HEK293T (cell line): Measurements from ENCODE around the gene AGPAT2.

ENCODE experiments used
- CTCF ChIA-PET: fragments of 350-600 bp; formaldehyde crosslinking; extraction: SDS; loops from one replicate; lab custom pipeline; 2021; ENCODE audit warnings: antibody characterized with exemption, inconsistent platforms; lab: Yijun Ruan, JAX
- POLR2A ChIA-PET: fragments of 350-600 bp; formaldehyde crosslinking; extraction: SDS; loops from one replicate; lab custom pipeline; 2020; ENCODE audit warnings: antibody characterized with exemption, inconsistent platforms; lab: Yijun Ruan, JAX
- DNase-seq: peaks from one replicate; pipeline ENCODE4 v3.0.0; 2012; ENCODE audit warnings: mixed read lengths; ENCODE audit errors: extremely low spot score
- ARNT ChIP-seq: fragments of 450-650 bp; IDR thresholded peaks from 2 replicates; pipeline ENCODE4 v1.6.1; 2017; ENCODE audit warnings: mild to moderate bottlenecking
- BHLHE40 ChIP-seq: fragments of 450-650 bp; IDR thresholded peaks from 2 replicates; pipeline ENCODE4 v1.6.1; 2016; ENCODE audit warnings: mild to moderate bottlenecking, moderate library complexity, borderline replicate concordance
- CTBP1 ChIP-seq: fragments of 450-650 bp; IDR thresholded peaks from 2 replicates; pipeline ENCODE4 v1.6.1; 2016; ENCODE audit warnings: borderline replicate concordance
- ELF4 ChIP-seq: fragments of 450-650 bp; IDR thresholded peaks from 2 replicates; pipeline ENCODE4 v1.6.1; 2017; ENCODE audit warnings: antibody characterized with exemption
- FOXA1 ChIP-seq: fragments of 450-650 bp; IDR thresholded peaks from 2 replicates; pipeline ENCODE4 v1.6.1; 2016; ENCODE audit warnings: mild to moderate bottlenecking
- FOXK2 ChIP-seq: fragments of 450-650 bp; IDR thresholded peaks from 2 replicates; pipeline ENCODE4 v1.6.1; 2016; ENCODE audit warnings: mild to moderate bottlenecking
- FOXM1 ChIP-seq: fragments of 450-650 bp; IDR thresholded peaks from 2 replicates; pipeline ENCODE4 v1.6.1; 2017; ENCODE audit warnings: mild to moderate bottlenecking, borderline replicate concordance
- HDGF ChIP-seq: fragments of 450-650 bp; IDR thresholded peaks from 2 replicates; pipeline ENCODE4 v1.6.1; 2017; ENCODE audit warnings: antibody characterized with exemption, borderline replicate concordance
- L3MBTL2 ChIP-seq: fragments of 450-650 bp; conservative IDR thresholded peaks from 2 replicates; pipeline ENCODE4 v1.6.1; 2016; ENCODE audit warnings: mild to moderate bottlenecking
- LEF1 ChIP-seq: fragments of 450-650 bp; IDR thresholded peaks from 2 replicates; pipeline ENCODE4 v1.6.1; 2017; ENCODE audit warnings: mild to moderate bottlenecking, borderline replicate concordance
- NFRKB ChIP-seq: fragments of 450-650 bp; IDR thresholded peaks from 2 replicates; pipeline ENCODE4 v1.6.1; 2016; ENCODE audit warnings: mild to moderate bottlenecking, moderate library complexity
- PKNOX1 ChIP-seq: fragments of 450-650 bp; IDR thresholded peaks from 2 replicates; pipeline ENCODE4 v1.6.1; 2016
- SP1 ChIP-seq: fragments of 450-650 bp; IDR thresholded peaks from 2 replicates; pipeline ENCODE4 v1.6.1; 2017
- SUZ12 ChIP-seq: fragments of 450-650 bp; IDR thresholded peaks from 2 replicates; pipeline ENCODE4 v1.6.1; 2016; ENCODE audit warnings: mild to moderate bottlenecking
- TARDBP ChIP-seq: fragments of 450-650 bp; IDR thresholded peaks from 2 replicates; pipeline ENCODE4 v1.6.1; 2016
- ZNF384 ChIP-seq: fragments of 450-650 bp; IDR thresholded peaks from 2 replicates; pipeline ENCODE4 v1.6.1; 2016

Gene AGPAT2

GRCh38 chr9:136676297-136676794, 10.9 kb downstream of the AGPAT2 start:
- ChIA-PET POLR2A (no interaction called here), CTCF (interaction anchor here (1.0 kb wide), 1 partner anchor 14 kb away, joined by 3 read pairs; no protein-coding TSS in a partner anchor)
- no peak for DNase-seq
- TF ChIP-seq ARNT, result no peak
- TF ChIP-seq L3MBTL2, result no peak
- no peak for TF ChIP-seq TARDBP
- TF ChIP-seq SUZ12, result no peak
- TF ChIP-seq ZNF384, result no peak
- no peak for TF ChIP-seq LEF1
- TF ChIP-seq HDGF, result no peak
- TF ChIP-seq BHLHE40, result no peak
- TF ChIP-seq FOXK2, result no peak
- no peak for TF ChIP-seq FOXA1
- TF ChIP-seq PKNOX1, result no peak

- CTCF ChIA-PET, result interaction anchor here (1.0 kb wide), 1 partner anchor 15 kb away, joined by 3 read pairs; no protein-coding TSS in a partner anchor
- no peak for DNase-seq
- POLR2A ChIA-PET, result no interaction called here
Observed at GRCh38 chr9:136675477-136676296, 11.6 kb downstream of the AGPAT2 start.

GRCh38 chr9:136674786-136675349, 12.4 kb downstream of the AGPAT2 start:
- TF ChIP-seq FOXK2, result no peak
- TF ChIP-seq LEF1, result no peak
- no peak for TF ChIP-seq SP1
- no peak for TF ChIP-seq HDGF
- ChIA-PET POLR2A (no interaction called here), CTCF (no interaction called here)
- DNase-seq, result no peak

More at GRCh38 chr9:136675477-136676296, 11.6 kb downstream of the AGPAT2 start:
- TF ChIP-seq FOXM1 (no peak), PKNOX1 (no peak), HDGF (no peak), LEF1 (no peak), TARDBP (no peak), SP1 (no peak), ZNF384 (no peak), CTBP1 (no peak)

GRCh38 chr9:136673975-136674785, 13.1 kb downstream of the AGPAT2 start:
- POLR2A ChIA-PET, result no interaction called here
- DNase-seq, result no peak
- no peak for TF ChIP-seq PKNOX1
- TF ChIP-seq TARDBP, result no peak
- no peak for TF ChIP-seq HDGF
- no peak for TF ChIP-seq L3MBTL2
- CTCF ChIA-PET, result no interaction called here

- no peak for TF ChIP-seq TARDBP
- no peak for TF ChIP-seq BHLHE40
- no peak for TF ChIP-seq ZNF384
- TF ChIP-seq CTBP1, result no peak
- TF ChIP-seq SUZ12, result no peak
- TF ChIP-seq FOXK2, result no peak
- no peak for TF ChIP-seq ELF4
- TF ChIP-seq PKNOX1, result no peak
- no peak for TF ChIP-seq FOXM1
- TF ChIP-seq SP1, result no peak
- no peak for TF ChIP-seq NFRKB
- no peak for TF ChIP-seq ARNT
- no peak for TF ChIP-seq LEF1
- TF ChIP-seq FOXA1, result no peak
- TF ChIP-seq HDGF, result no peak
- no peak for TF ChIP-seq L3MBTL2
- ChIA-PET POLR2A (no interaction called here), CTCF (interaction anchor here (1.1 to 1.9 kb wide), 2 partner anchors 11 to 26 kb away, joined by 3 to 8 read pairs; partner anchors contain the start of gene EGFL7)
- DNase-seq, result no peak
Observed at GRCh38 chr9:136673088-136673974, 13.9 kb downstream of the AGPAT2 start.
